HEK293T (cell line): ENCODE data around the gene USP19.

Experiments used
- CTCF ChIA-PET: fragments of 350-600 bp; formaldehyde crosslinking; extraction: SDS; loops from one replicate; lab custom pipeline; 2021; ENCODE audit warnings: antibody characterized with exemption, inconsistent platforms; lab: Yijun Ruan, JAX
- POLR2A ChIA-PET: fragments of 350-600 bp; formaldehyde crosslinking; extraction: SDS; loops from one replicate; lab custom pipeline; 2020; ENCODE audit warnings: antibody characterized with exemption, inconsistent platforms; lab: Yijun Ruan, JAX
- DNase-seq: peaks from one replicate; pipeline ENCODE4 v3.0.0; 2012; ENCODE audit warnings: mixed read lengths; ENCODE audit errors: extremely low spot score
- ARNT ChIP-seq: fragments of 450-650 bp; IDR thresholded peaks from 2 replicates; pipeline ENCODE4 v1.6.1; 2017; ENCODE audit warnings: mild to moderate bottlenecking
- BHLHE40 ChIP-seq: fragments of 450-650 bp; IDR thresholded peaks from 2 replicates; pipeline ENCODE4 v1.6.1; 2016; ENCODE audit warnings: mild to moderate bottlenecking, moderate library complexity, borderline replicate concordance
- CTBP1 ChIP-seq: fragments of 450-650 bp; IDR thresholded peaks from 2 replicates; pipeline ENCODE4 v1.6.1; 2016; ENCODE audit warnings: borderline replicate concordance
- ELF4 ChIP-seq: fragments of 450-650 bp; IDR thresholded peaks from 2 replicates; pipeline ENCODE4 v1.6.1; 2017; ENCODE audit warnings: antibody characterized with exemption
- FOXA1 ChIP-seq: fragments of 450-650 bp; IDR thresholded peaks from 2 replicates; pipeline ENCODE4 v1.6.1; 2016; ENCODE audit warnings: mild to moderate bottlenecking
- FOXK2 ChIP-seq: fragments of 450-650 bp; IDR thresholded peaks from 2 replicates; pipeline ENCODE4 v1.6.1; 2016; ENCODE audit warnings: mild to moderate bottlenecking
- FOXM1 ChIP-seq: fragments of 450-650 bp; IDR thresholded peaks from 2 replicates; pipeline ENCODE4 v1.6.1; 2017; ENCODE audit warnings: mild to moderate bottlenecking, borderline replicate concordance
- HDGF ChIP-seq: fragments of 450-650 bp; IDR thresholded peaks from 2 replicates; pipeline ENCODE4 v1.6.1; 2017; ENCODE audit warnings: antibody characterized with exemption, borderline replicate concordance
- L3MBTL2 ChIP-seq: fragments of 450-650 bp; conservative IDR thresholded peaks from 2 replicates; pipeline ENCODE4 v1.6.1; 2016; ENCODE audit warnings: mild to moderate bottlenecking
- LEF1 ChIP-seq: fragments of 450-650 bp; IDR thresholded peaks from 2 replicates; pipeline ENCODE4 v1.6.1; 2017; ENCODE audit warnings: mild to moderate bottlenecking, borderline replicate concordance
- NFRKB ChIP-seq: fragments of 450-650 bp; IDR thresholded peaks from 2 replicates; pipeline ENCODE4 v1.6.1; 2016; ENCODE audit warnings: mild to moderate bottlenecking, moderate library complexity
- SP1 ChIP-seq: fragments of 450-650 bp; IDR thresholded peaks from 2 replicates; pipeline ENCODE4 v1.6.1; 2017
- SUZ12 ChIP-seq: fragments of 450-650 bp; IDR thresholded peaks from 2 replicates; pipeline ENCODE4 v1.6.1; 2016; ENCODE audit warnings: mild to moderate bottlenecking
- TARDBP ChIP-seq: fragments of 450-650 bp; IDR thresholded peaks from 2 replicates; pipeline ENCODE4 v1.6.1; 2016
- ZNF384 ChIP-seq: fragments of 450-650 bp; IDR thresholded peaks from 2 replicates; pipeline ENCODE4 v1.6.1; 2016
- TF ChIP-seq, protein P1 (sequence below): fragments of 450-650 bp; IDR thresholded peaks from 2 replicates; pipeline ENCODE4 v1.6.1; 2016

Gene USP19

DNA sequence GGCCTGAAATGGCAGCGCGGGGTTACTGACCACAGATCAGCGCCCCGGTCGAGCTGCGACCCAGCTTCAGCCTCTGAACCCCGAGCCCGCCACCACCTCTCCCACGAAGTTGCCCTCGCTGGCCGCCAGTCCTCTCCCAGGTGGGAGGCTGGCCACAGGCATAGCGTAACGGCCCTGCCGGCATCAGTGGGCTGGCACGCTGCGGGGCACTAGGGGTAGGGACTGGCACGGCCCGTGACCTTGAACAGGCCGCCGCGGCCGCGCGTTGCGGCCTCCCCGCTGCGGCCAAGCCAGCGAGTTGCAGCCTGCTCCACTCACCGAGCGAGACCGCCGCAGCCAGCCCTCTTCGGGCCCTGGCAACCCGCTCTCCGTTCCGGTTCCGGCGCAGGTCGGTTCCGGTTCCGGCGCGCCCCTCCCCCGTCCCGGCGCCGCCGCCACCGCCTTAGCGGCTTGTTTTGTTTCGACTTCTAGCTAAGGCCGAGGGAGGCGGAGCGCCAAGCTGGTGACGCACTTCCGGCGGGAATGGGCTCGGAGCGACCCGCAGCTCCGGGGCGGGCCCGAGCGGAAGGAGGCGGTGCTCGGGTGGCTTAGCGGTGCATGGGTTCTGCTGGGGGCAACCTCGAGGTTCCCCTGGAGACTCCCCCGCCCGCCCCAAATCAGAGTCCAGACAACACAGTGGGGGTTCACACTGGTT, at the start of gene USP19:
Gene USP19 (minus strand): TSS at position 386 of the 694 bp plus-strand sequence. CDS start 1,678 bp downstream, outside the sequence.
- POLR2A ChIA-PET, result interaction anchor here (0.6 to 2.3 kb wide), 24 partner anchors 9 to 463 kb away, joined by 3 to 66 read pairs (median 4); partner anchors contain the start of genes KLHDC8B, LAMB2, NDUFAF3 and P4HTM
- TF ChIP-seq NFRKB (no peak), FOXA1 (no peak), FOXM1 (no peak), ELF4 (no peak), SP1 (no peak), ZNF384 (no peak), HDGF (no peak), ARNT (no peak), BHLHE40 (no peak), FOXK2 (no peak), LEF1 (no peak)
- TF ChIP-seq, protein P1, sequence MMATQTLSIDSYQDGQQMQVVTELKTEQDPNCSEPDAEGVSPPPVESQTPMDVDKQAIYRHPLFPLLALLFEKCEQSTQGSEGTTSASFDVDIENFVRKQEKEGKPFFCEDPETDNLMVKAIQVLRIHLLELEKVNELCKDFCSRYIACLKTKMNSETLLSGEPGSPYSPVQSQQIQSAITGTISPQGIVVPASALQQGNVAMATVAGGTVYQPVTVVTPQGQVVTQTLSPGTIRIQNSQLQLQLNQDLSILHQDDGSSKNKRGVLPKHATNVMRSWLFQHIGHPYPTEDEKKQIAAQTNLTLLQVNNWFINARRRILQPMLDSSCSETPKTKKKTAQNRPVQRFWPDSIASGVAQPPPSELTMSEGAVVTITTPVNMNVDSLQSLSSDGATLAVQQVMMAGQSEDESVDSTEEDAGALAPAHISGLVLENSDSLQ, result no peak
- peak; percentile 96 for DNase-seq
- CTCF ChIA-PET, result no interaction called here

DNA sequence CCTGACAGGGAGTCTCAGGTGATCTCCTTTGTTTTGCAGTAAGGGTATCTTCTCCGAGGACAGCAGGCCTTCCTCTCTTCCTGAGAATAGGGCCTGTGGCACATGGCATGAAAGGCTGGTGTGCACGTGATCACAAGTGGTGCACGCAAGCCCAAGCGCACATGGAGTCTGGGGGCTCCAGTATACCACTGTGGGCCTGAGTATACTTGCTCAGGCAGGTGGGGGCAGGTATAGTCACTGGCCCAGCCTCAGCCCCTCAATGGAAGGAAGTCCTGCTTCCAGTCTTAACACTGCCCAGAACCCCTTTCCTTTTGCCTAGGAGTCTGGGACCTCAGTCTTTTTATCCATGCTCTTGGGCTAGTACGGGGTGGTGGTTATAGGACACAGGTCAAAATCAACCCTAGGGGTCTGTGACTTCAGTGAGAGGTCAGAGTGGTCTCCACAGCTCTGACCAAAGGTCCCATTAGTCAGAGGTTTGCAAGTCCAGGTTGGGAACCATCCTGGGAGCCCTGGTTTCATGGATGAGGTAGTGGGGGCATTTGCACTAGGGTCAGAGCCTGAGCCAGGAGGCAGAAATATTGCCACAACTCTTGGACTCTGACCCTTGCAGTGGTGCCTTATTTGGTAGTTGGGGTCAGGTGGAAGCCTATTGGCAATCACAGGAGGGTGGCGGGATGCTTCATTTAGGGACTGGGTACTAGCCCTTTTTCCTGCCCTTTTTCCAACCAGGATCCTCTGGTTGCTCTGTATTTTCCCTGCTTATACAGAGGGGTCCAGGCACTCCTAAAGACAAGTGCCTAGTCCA, 46.3 kb upstream of the USP19 start:
- POLR2A ChIA-PET, result no interaction called here
- TF ChIP-seq HDGF, result no peak
- no peak for TF ChIP-seq SUZ12
- TF ChIP-seq ELF4, result no peak
- TF ChIP-seq SP1, result no peak
- no peak for TF ChIP-seq TARDBP
- no peak for TF ChIP-seq FOXK2
- no peak for TF ChIP-seq LEF1
- no peak for TF ChIP-seq NFRKB
- no peak for TF ChIP-seq FOXM1
- no peak for TF ChIP-seq FOXA1
- no peak for TF ChIP-seq ARNT
- CTCF ChIA-PET, result no interaction called here
- DNase-seq, result no peak

- TF ChIP-seq ELF4 (peak; percentile 81), FOXM1 (no peak), L3MBTL2 (peak; percentile 62)
- ChIA-PET POLR2A (interaction anchor here (1.5 kb wide), 1 partner anchor 45 kb away, joined by 7 read pairs; the partner anchor contains the start of gene USP19), CTCF (no interaction called here)
- DNase-seq, result peak; percentile 91
These were observed 45.4 kb upstream of the USP19 start, which contains the start of gene CCDC71 for GRCh38 chr3:49165771-49166751. TSS of gene CCDC71 (minus strand) at chr3:49166331. CDS start at chr3:49164208, 2,123 bp downstream.

DNA sequence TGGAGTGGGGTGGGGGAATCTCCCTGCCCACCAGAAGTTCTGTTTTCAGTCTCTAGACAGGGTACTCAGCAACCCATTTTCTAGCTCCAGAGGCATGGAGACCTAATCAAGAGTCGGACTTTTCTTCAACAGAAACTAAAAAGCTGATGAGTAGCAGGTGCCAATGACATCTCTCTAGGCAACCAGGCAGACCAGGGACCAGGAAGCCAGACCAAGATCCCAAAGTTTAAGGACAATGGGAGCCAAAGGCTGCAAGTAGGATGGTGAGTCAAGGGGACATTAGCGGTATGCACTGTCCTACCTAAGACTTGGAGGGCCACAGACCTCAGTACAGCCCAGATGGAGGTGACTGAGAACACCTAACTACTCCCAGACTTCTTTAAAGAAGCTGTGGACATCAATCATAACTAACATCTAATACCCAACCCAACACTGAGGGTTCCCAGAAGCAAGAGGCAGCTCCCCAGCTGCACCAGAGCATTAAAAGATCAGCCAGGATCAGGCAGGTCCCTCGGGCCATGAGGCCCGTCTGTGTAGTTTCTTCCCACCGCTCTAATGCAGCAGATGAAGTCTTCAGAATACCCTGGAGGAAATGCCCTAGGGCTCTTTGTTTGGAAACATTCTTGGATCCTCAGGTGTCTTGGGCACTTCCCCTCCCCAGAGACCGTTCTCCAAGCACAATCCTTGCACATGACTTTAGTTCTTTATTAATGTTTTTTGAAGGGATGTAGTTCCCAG, 44.5 kb upstream of the USP19 start:
- no peak for DNase-seq
- ChIA-PET POLR2A (interaction anchor here (0.7 to 1.6 kb wide), 3 partner anchors 33 to 175 kb away, joined by 3 to 7 read pairs (median 4); partner anchors contain the start of genes LAMB2, USP19 and USP4), CTCF (no interaction called here)
- no peak for TF ChIP-seq ZNF384
- no peak for TF ChIP-seq SP1
- TF ChIP-seq, protein P1, result no peak
- TF ChIP-seq FOXM1, result no peak
- no peak for TF ChIP-seq FOXK2
- TF ChIP-seq LEF1, result no peak
- no peak for TF ChIP-seq NFRKB
- no peak for TF ChIP-seq FOXA1

- TF ChIP-seq, protein P1, result no peak
- no peak for TF ChIP-seq FOXM1
- no peak for TF ChIP-seq NFRKB
- no peak for TF ChIP-seq ZNF384
- TF ChIP-seq LEF1, result no peak
- TF ChIP-seq L3MBTL2, result no peak
- TF ChIP-seq BHLHE40, result no peak
- TF ChIP-seq TARDBP, result no peak
- no peak for TF ChIP-seq FOXA1
- TF ChIP-seq ARNT, result no peak
- no peak for TF ChIP-seq SP1
- no peak for TF ChIP-seq CTBP1
- no peak for TF ChIP-seq HDGF
- TF ChIP-seq SUZ12, result no peak
- TF ChIP-seq FOXK2, result no peak
- no peak for TF ChIP-seq ELF4
These were observed 43.0 kb upstream of the USP19 start for GRCh38 chr3:49163609-49164008.

More at GRCh38 chr3:49163609-49164008, 43.0 kb upstream of the USP19 start:
- ChIA-PET POLR2A (interaction anchor here (0.8 to 1.6 kb wide), 2 partner anchors 31 to 43 kb away, joined by 3 to 4 read pairs; partner anchors contain the start of genes LAMB2 and USP19), CTCF (no interaction called here)
- no peak for DNase-seq
